HCT116 (cell line): Measurements from ENCODE around the gene SOX2.

Experiments
- CTCF ChIP-seq, 3 experiments: fragments of 200-600 bp in 1 of 3; sonication (generic) in 1 of 3; IDR thresholded peaks in 2 of 3; conservative IDR thresholded peaks in 1 of 3; 2 replicates each; pipeline ENCODE4 v1.5.1; 2012 to 2017; ENCODE audit warnings: low read depth in 2 of 3, low read length in 2 of 3, antibody characterized with exemption in 1 of 3, borderline replicate concordance in 1 of 3, control low read depth in 1 of 3, mild to moderate bottlenecking in 1 of 3, mixed read lengths in 1 of 3, mixed run types in 1 of 3, moderate library complexity in 1 of 3; ENCODE audit not compliant: insufficient read depth in 1 of 3
- FOSL1 ChIP-seq: IDR thresholded peaks from 2 replicates; pipeline ENCODE4 v1.6.1; 2012; ENCODE audit warnings: low read depth
- MAX ChIP-seq: IDR thresholded peaks from 2 replicates; pipeline ENCODE4 v1.6.1; 2012
- RAD21 ChIP-seq: IDR thresholded peaks from 2 replicates; pipeline ENCODE4 v1.6.1; 2012; ENCODE audit warnings: low read depth, mild to moderate bottlenecking
- SIN3A ChIP-seq: IDR thresholded peaks from 2 replicates; pipeline ENCODE4 v1.6.1; 2012; ENCODE audit warnings: low read depth
- YY1 ChIP-seq: IDR thresholded peaks from 2 replicates; pipeline ENCODE4 v1.6.1; 2011; ENCODE audit warnings: low read length, low read depth, moderate library complexity, mild to moderate bottlenecking; ENCODE audit not compliant: insufficient replicate concordance; ENCODE audit errors: extremely low read depth

- no peak for TF ChIP-seq CTCF (IDR thresholded peaks at IDR 0.05 in 2 of 3, conservative IDR thresholded peaks at IDR 0.05 in 1 of 3; ENCODE audit: borderline replicate concordance in 1 of 3, insufficient read depth in 1 of 3, low read depth in 2 of 3, low read length in 2 of 3)
- TF ChIP-seq MAX = no peak
- no peak for TF ChIP-seq SIN3A
- no peak for TF ChIP-seq YY1
- no peak for TF ChIP-seq FOSL1
- TF ChIP-seq RAD21 = no peak
These were observed 18.6 kb downstream of the SOX2 start for GRCh38 chr3:181730316-181730715.
